SH-SY5Y (cell line): ENCODE data around the gene MMS22L.

Source experiments
- GATA2 ChIP-seq: IDR thresholded peaks from 2 replicates; pipeline ENCODE4 v1.6.1; 2011; ENCODE audit warnings: mild to moderate bottlenecking, low read depth, low read length
- GATA3 ChIP-seq: IDR thresholded peaks from 2 replicates; pipeline ENCODE4 v1.6.1; 2011; ENCODE audit warnings: low read depth, mild to moderate bottlenecking, low read length, moderate library complexity

GRCh38 chr6:97189767-97190166 is 93.2 kb downstream of the MMS22L start:
- TF ChIP-seq GATA3 (no peak), GATA2 (no peak)
